Smooth muscle cell (in vitro differentiated cells): ENCODE data around the gene STK32C. TPM values are rescaled to one million over a fixed set of nuclear protein-coding genes. Genes with fewer than 3 reads are reported as not detected.

ENCODE experiments used
- DNase-seq: peaks from one replicate; lab custom pipeline; 2025; ENCODE audit not compliant: unreplicated experiment; lab: John Stamatoyannopoulos, UW
- H2AFZ ChIP-seq: fragments of 200-600 bp; sonication (generic); 2 replicates; pipeline ENCODE4 v1.6.0; 2016; ENCODE audit warnings: antibody characterized with exemption, low read depth, mild to moderate bottlenecking
- H3F3A ChIP-seq: fragments of 200-600 bp; sonication (generic); 2 replicates; pipeline ENCODE4 v1.6.0; 2017; ENCODE audit warnings: antibody characterized with exemption, low read depth
- H3K27ac ChIP-seq: fragments of 200-600 bp; sonication (generic); 2 replicates; pipeline ENCODE4 v1.5.1; 2016; ENCODE audit warnings: low read depth, mild to moderate bottlenecking
- H3K27me3 ChIP-seq: fragments of 200-600 bp; sonication (generic); 2 replicates; pipeline ENCODE4 v1.6.1; 2016; ENCODE audit warnings: low read depth, mild to moderate bottlenecking
- H3K36me3 ChIP-seq: fragments of 200-600 bp; sonication (generic); 2 replicates; pipeline ENCODE4 v1.5.1; 2016; ENCODE audit warnings: low read depth
- H3K4me1 ChIP-seq: fragments of 200-600 bp; sonication (generic); 2 replicates; pipeline ENCODE4 v1.5.1; 2016; ENCODE audit warnings: low read depth
- H3K4me2 ChIP-seq: fragments of 200-600 bp; sonication (generic); 2 replicates; pipeline ENCODE4 v1.6.0; 2016; ENCODE audit warnings: mild to moderate bottlenecking
- H3K4me3 ChIP-seq: fragments of 200-600 bp; sonication (generic); 2 replicates; pipeline ENCODE4 v1.5.1; 2016; ENCODE audit warnings: mild to moderate bottlenecking
- H3K79me2 ChIP-seq: fragments of 200-600 bp; sonication (generic); 2 replicates; pipeline ENCODE4 v1.6.0; 2016; ENCODE audit warnings: low read depth, mild to moderate bottlenecking
- H3K9ac ChIP-seq: fragments of 200-600 bp; sonication (generic); 2 replicates; pipeline ENCODE4 v1.6.0; 2016; ENCODE audit warnings: low read depth
- H3K9me3 ChIP-seq: fragments of 200-600 bp; sonication (generic); replicated peaks from 2 replicates; pipeline ENCODE4 v1.5.1; 2016; ENCODE audit warnings: low read depth
- H4K20me1 ChIP-seq: fragments of 200-600 bp; sonication (generic); 2 replicates; pipeline ENCODE4 v1.6.0; 2016; ENCODE audit warnings: low read depth
- WGBS: methylation state at CpG from one replicate; pipeline ENCODE4 v1.1.7; 2016; ENCODE audit warnings: low lambda C conversion rate; 5-methylcytosine and 5-hydroxymethylcytosine counted together
- polyA plus RNA-seq: library from polyadenylated mRNA; unstranded; fragments of >200 nt; fragmentation: Nextera tagmentation; extraction: Ambion mirVana; gene quantifications from 2 replicates; pipeline ENCODE4 v1.2.1, GENCODE V29; 2016
- total RNA-seq: library from RNA; depleted of rRNA; stranded (reverse); fragments of >200 nt; gene quantifications from 2 replicates; pipeline ENCODE4 v1.2.3, GENCODE V29; 2014
- TF ChIP-seq, protein P1 (sequence below): fragments of 200-600 bp; sonication (generic); IDR thresholded peaks from 2 replicates; pipeline ENCODE4 v1.5.1; 2017; ENCODE audit warnings: borderline replicate concordance, mild to moderate bottlenecking, antibody characterized with exemption; ENCODE audit not compliant: insufficient read depth, poor library complexity, severe bottlenecking

The STK32C gene
- total and polyA plus RNA-seq, 2 experiments from 2014 or later: 2.3 to 13.2 TPM

DNA sequence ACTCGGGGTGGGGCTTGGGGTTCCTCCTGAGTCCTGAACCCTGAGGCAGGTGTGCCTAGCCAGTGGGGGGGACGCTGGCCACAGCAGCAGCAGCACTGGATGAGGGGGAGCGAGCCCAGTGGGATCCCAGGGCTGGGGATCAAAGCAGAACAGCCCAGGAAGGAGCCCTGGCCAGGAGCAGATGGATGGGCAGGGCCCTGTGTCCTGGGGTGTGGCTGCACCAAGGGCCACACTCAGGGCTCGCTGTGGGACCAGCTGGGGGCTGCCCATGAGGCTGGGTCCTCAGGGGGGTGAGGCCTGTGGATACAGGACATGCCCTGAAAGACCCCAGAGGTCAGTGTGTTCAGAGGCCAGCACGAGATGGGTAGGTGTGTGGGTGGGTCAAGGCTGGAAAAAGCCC, 50.9 kb downstream of the STK32C start:
- H3K79me2 ChIP-seq: no peaks in the 10 kb centered on the region
- H3K9me3 ChIP-seq: no peaks in the 10 kb centered on the region
- no peaks in the 10 kb centered on the region for H3K36me3 ChIP-seq
- no peak overlapping the region for H3K4me2 ChIP-seq
- no peaks in the 10 kb centered on the region for H3F3A ChIP-seq
- H3K27me3 ChIP-seq: no peaks in the 10 kb centered on the region
- WGBS: 95% methylated on average over 5 of the region's 5 CpGs
- no peak overlapping the region for H3K4me3 ChIP-seq
- TF ChIP-seq, protein P1, sequence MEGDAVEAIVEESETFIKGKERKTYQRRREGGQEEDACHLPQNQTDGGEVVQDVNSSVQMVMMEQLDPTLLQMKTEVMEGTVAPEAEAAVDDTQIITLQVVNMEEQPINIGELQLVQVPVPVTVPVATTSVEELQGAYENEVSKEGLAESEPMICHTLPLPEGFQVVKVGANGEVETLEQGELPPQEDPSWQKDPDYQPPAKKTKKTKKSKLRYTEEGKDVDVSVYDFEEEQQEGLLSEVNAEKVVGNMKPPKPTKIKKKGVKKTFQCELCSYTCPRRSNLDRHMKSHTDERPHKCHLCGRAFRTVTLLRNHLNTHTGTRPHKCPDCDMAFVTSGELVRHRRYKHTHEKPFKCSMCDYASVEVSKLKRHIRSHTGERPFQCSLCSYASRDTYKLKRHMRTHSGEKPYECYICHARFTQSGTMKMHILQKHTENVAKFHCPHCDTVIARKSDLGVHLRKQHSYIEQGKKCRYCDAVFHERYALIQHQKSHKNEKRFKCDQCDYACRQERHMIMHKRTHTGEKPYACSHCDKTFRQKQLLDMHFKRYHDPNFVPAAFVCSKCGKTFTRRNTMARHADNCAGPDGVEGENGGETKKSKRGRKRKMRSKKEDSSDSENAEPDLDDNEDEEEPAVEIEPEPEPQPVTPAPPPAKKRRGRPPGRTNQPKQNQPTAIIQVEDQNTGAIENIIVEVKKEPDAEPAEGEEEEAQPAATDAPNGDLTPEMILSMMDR: no peak
- H3K27ac ChIP-seq: no peak overlapping the region
- DNase-seq: no peak
- H3K9ac ChIP-seq: no peak overlapping the region
- H3K4me1 ChIP-seq: no peaks in the 10 kb centered on the region
- H2AFZ ChIP-seq: no peak overlapping the region
- H4K20me1 ChIP-seq: no peaks in the 10 kb centered on the region

DNA sequence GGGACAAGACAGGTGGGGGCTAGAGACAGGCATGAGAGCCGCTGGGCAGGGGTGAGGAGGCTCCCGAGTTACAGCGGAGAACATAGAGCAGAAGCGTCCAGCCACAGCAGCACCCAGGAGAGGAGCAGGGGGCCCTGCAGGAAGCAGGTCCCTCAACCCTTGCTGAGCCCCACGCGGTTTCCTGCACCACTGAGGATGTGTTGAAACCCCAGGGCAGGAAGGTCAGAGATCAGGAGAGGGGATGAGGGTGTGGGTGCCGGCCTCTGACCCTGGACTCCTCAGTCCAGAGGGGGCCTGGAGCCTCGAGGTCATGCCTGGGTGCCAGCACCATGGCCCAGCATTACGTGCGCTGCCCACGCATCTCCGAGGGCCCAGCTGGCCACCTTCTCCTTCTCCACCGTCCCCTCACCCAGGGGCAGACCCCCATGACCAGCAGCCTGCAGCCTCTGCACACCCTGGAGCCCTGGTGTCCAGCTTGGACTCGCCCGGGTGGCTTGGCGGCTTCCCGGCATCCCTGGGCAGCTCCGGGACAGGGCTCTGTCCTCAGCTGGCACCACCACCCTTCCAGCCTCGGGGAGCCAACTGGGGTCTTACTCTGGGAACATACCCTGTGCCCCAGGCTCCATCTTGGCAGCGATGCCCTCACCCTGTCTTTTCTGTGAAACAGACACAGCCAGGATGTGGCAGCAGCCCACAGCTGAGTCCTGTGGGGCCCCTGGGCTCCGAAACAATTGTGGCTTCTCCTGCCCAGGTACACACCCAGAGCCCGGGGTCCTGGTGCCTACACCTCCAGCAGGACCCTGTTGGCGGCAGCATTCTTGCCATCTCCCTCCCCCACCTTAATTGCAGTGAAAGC, 52.0 kb downstream of the STK32C start:
- no peak overlapping the region for H3K4me3 ChIP-seq
- TF ChIP-seq, protein P1: no peak
- no peaks in the 10 kb centered on the region for H3K4me1 ChIP-seq
- no peak for DNase-seq
- H3K4me2 ChIP-seq: no peak overlapping the region
- no peaks in the 10 kb centered on the region for H3K36me3 ChIP-seq
- H3K79me2 ChIP-seq: no peaks in the 10 kb centered on the region
- no peaks in the 10 kb centered on the region for H4K20me1 ChIP-seq
- no peaks in the 10 kb centered on the region for H3K9me3 ChIP-seq
- 90% methylated on average over 23 of the region's 23 CpGs for WGBS
- no peak overlapping the region for H3K9ac ChIP-seq
- H3K27ac ChIP-seq: no peak overlapping the region
- H2AFZ ChIP-seq: no peak overlapping the region
- no peaks in the 10 kb centered on the region for H3F3A ChIP-seq
- H3K27me3 ChIP-seq: no peaks in the 10 kb centered on the region

DNA sequence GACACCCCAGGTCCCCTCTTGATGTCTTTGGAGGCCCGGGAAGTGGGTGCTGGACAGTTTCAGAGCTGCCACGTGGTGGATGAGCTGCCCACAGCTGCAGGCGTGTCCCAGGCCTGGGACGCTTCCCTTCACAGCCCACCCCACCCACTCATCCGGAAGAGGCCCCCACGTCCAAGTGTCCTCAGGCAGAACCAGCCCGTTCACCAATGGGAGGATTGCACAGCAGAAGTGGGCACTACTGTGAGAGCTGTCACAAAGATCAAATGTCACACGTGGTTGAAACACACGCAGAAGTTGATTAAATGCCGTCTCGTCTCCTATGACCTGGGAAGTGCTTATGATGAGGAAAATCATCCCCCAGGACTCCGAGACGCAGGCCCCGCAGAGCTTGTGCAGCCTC, 52.9 kb downstream of the STK32C start:
- Histone ChIP-seq H3K9ac (no peak overlapping the region), H3K79me2 (no peaks in the 10 kb centered on the region), H2AFZ (no peak overlapping the region), H3F3A (no peaks in the 10 kb centered on the region), H3K27ac (no peak overlapping the region), H4K20me1 (no peaks in the 10 kb centered on the region), H3K4me1 (no peaks in the 10 kb centered on the region), H3K4me2 (no peak overlapping the region), H3K27me3 (no peaks in the 10 kb centered on the region), H3K4me3 (no peak overlapping the region), H3K36me3 (no peaks in the 10 kb centered on the region), H3K9me3 (no peaks in the 10 kb centered on the region)
- 71% methylated on average over 14 of the region's 14 CpGs for WGBS
- TF ChIP-seq, protein P1: no peak
- no peak for DNase-seq
